ENCODE data around the gene APLP2. TPM values are rescaled to one million over a fixed set of nuclear protein-coding genes. Genes with fewer than 3 reads are reported as not detected.

APLP2 gene
- total and polyA plus RNA-seq, 2 experiments from 2014 or later, result 481 to 485 TPM

DNA sequence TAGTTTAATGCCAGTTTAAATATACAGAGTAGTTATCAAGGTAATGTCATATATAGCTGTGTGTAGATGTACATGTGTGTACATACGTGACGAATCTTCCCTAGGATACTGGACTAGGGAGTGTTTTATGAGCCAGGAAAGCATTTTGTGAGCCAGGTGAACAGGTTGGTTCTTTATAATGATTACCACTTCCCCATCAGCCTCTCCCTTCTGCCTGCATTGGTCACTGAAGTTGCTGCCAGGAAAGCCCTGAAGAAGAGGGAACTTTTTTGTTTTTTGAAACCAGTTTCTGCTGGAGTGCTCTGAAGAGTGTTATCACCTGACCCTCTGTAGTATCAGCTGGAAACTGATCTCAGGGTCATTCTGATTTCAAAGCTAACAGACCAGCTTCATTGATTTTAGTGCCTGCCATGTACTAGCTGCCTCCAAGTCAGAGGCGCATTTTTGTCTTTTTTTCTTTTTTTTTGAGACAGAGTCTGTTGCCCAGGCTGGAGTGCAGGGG is 75.7 kb downstream of the APLP2 start:
- peak overlapping the region; percentile 95 for H3K27ac ChIP-seq
- no peaks in the 10 kb centered on the region for H3K36me3 ChIP-seq (replicated peaks; ENCODE audit: insufficient read depth, low read depth)
- H4K20me1 ChIP-seq (ENCODE audit: insufficient read depth, poor library complexity, severe bottlenecking), result no peaks in the 10 kb centered on the region
- peak; percentile 51 for DNase-seq (ENCODE audit: low spot score)
- no peak overlapping the region for H3K4me2 ChIP-seq
- H3K9me2 ChIP-seq (replicated peaks; ENCODE audit: insufficient read depth), result no peaks in the 10 kb centered on the region
- H3K4me1 ChIP-seq (ENCODE audit: insufficient read depth), result peaks cover 41% of the 10 kb centered on the region
- WGBS (ENCODE audit: low lambda C conversion rate, missing lambda C conversion rate), result 74% methylated on average over 3 of the region's 3 CpGs
- H3K79me2 ChIP-seq, result no peaks in the 10 kb centered on the region
- H3K27me3 ChIP-seq, result no peaks in the 10 kb centered on the region
- no peak overlapping the region for H2AFZ ChIP-seq
- no peak overlapping the region for H3K4me3 ChIP-seq
- no peaks in the 10 kb centered on the region for H3K9me3 ChIP-seq (ENCODE audit: low read depth)
- TF ChIP-seq EZH2 (IDR thresholded peaks at IDR 0.05; ENCODE audit: borderline replicate concordance) (no peak), CTCF (IDR thresholded peaks at IDR 0.05; ENCODE audit: poor library complexity) (no peak), EZH2phosphoT487 (IDR thresholded peaks at IDR 0.05; ENCODE audit: low read depth, severe bottlenecking, unreplicated experiment) (no peak)

DNA sequence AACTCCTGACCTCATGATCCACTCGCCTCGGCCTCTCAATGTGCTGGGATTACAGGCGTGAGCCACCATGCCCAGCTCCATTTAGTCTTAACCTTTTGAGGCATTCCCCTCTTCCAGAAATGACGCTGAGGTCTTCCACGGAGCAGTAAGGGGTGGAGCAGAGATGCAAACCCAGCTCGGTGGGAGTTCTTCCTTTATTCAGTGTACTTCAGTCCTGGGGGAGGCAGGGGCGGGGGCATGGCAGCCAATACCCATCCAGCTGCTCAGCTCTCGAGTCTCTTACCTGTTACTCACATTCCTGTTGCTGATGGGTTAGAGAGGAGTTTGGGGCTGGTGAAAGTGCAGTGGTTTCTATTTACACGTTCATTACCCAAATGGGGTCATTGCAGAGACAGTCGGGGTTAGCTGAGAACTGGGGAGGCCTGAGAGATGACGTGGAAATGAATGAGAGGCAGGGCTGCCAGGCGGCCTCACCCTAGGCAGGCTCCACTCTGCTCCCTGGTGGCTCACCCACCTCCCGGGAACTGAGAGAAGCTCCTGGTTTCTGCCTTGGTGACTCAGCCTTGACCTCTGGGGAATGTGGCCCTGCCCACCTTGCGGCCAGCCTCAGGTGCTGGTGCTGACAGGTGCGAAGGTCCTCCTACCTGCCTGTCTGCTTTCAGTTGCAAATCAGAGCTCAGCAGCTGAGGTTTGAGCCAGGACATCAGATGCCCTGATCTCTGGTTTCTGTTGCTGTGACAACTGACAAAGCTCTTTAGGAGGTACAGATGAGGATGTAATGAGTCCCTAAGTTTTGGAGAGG is 76.5 kb downstream of the APLP2 start:
- Histone ChIP-seq H2AFZ (no peak overlapping the region), H3K27ac (peak overlapping the region; percentile 95), H4K20me1 (ENCODE audit: insufficient read depth, poor library complexity, severe bottlenecking) (no peaks in the 10 kb centered on the region), H3K9me3 (ENCODE audit: low read depth) (no peaks in the 10 kb centered on the region), H3K4me1 (ENCODE audit: insufficient read depth) (peaks cover 41% of the 10 kb centered on the region), H3K36me3 (replicated peaks; ENCODE audit: insufficient read depth, low read depth) (no peaks in the 10 kb centered on the region), H3K9me2 (replicated peaks; ENCODE audit: insufficient read depth) (no peaks in the 10 kb centered on the region), H3K4me2 (no peak overlapping the region), H3K27me3 (no peaks in the 10 kb centered on the region), H3K4me3 (no peak overlapping the region), H3K79me2 (no peaks in the 10 kb centered on the region)
- peak; percentile 89 for DNase-seq (ENCODE audit: low spot score)
- TF ChIP-seq EZH2 (IDR thresholded peaks at IDR 0.05; ENCODE audit: borderline replicate concordance) (no peak), CTCF (IDR thresholded peaks at IDR 0.05; ENCODE audit: poor library complexity) (peak; percentile 36)
- WGBS (ENCODE audit: low lambda C conversion rate, missing lambda C conversion rate), result 59% methylated on average over 15 of the region's 15 CpGs

DNA sequence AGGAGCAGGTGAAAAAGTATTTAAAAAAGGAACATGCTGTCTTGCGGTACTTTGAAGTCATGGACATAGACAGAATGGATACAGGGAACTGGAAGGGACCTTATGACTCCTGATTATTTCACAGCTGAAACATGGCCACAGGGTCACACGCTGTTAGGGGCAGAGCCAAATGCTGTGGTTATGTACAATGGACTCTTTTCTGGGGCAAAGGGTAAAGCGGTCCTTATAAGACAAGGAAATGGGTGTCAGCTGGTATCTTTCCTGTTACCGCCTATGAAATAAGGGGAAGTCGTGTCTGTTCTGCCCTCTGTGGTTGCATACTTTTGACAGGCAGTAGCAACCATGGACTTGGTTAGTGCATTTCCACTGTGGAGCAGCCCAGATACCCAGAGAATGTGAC is 77.1 kb downstream of the APLP2 start:
- Histone ChIP-seq H3K9me3 (ENCODE audit: low read depth) (no peaks in the 10 kb centered on the region), H3K9me2 (replicated peaks; ENCODE audit: insufficient read depth) (no peaks in the 10 kb centered on the region), H3K36me3 (replicated peaks; ENCODE audit: insufficient read depth, low read depth) (no peaks in the 10 kb centered on the region), H2AFZ (no peak overlapping the region), H4K20me1 (ENCODE audit: insufficient read depth, poor library complexity, severe bottlenecking) (no peaks in the 10 kb centered on the region), H3K4me3 (no peak overlapping the region), H3K4me1 (ENCODE audit: insufficient read depth) (peaks cover 41% of the 10 kb centered on the region), H3K27ac (peak overlapping the region; percentile 95), H3K79me2 (no peaks in the 10 kb centered on the region), H3K4me2 (no peak overlapping the region), H3K27me3 (no peaks in the 10 kb centered on the region)
- 79% methylated on average over 5 of the region's 5 CpGs for WGBS (ENCODE audit: low lambda C conversion rate, missing lambda C conversion rate)
- DNase-seq (ENCODE audit: low spot score), result no peak
- TF ChIP-seq CTCF (IDR thresholded peaks at IDR 0.05; ENCODE audit: poor library complexity), result no peak
- no peak for TF ChIP-seq EZH2phosphoT487 (IDR thresholded peaks at IDR 0.05; ENCODE audit: low read depth, severe bottlenecking, unreplicated experiment)

Measured in hepatocyte (in vitro differentiated cells).